Epidermal melanocyte (primary cell): ENCODE data around the gene NCF1.
"Not testable (repeated sequence)": the region's sequence is repeated elsewhere in the genome, so short reads cannot be mapped to it uniquely, and the experiment has no call there.

Experiments used
- DNase-seq: peaks from one replicate; pipeline ENCODE4 v3.0.0; 2011; ENCODE audit warnings: low spot score; ENCODE audit not compliant: insufficient read length

NCF1 gene

DNA sequence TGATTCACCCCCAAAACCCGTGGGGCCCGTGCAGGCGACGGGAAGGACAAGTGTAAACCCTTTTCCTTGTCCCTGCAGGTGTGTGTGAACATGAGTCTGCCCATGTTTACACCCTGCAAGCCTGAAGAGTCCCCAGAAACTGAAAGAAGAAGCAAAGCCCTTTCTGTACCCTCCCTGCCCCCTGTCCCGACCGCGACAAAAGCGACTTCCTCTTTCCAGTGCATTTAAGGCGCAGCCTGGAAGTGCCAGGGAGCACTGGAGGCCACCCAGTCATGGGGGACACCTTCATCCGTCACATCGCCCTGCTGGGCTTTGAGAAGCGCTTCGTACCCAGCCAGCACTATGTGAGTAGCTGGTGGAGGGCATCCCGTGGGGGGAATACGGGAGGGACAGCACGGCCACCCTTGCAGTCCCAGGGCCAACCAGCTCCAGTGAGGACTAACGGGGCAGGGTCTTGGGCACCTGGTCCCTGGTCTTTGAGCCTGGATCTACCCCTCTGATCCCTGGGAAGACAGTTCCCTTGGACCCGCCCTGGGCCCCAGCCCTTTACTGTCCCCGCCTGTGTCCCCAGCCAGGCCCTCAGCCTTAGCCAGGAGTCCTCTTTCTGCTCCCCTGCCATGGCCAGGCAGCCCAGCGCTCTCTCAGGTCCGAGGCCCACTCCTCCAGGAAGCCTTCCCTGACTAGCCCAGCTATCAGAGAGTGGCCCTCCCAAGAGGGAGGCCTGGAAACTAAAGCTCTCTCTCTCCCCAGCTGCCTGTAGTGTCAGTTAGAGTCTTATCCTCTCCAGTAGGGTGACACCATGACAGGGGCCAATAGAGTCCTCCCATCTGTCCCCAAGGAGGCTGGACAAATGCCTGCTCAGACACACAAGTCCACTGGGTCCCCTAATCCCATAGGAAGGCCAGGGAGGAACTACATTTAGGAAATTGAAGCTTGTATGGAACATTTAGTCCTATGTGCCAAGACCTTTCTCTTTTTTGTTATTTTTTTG, at the start of gene NCF1:
TSS of gene NCF1 (plus strand) at position 252 of the 991 bp plus-strand sequence. CDS start at position 273, 21 bp downstream.
- not testable (repeated sequence) for DNase-seq

DNA sequence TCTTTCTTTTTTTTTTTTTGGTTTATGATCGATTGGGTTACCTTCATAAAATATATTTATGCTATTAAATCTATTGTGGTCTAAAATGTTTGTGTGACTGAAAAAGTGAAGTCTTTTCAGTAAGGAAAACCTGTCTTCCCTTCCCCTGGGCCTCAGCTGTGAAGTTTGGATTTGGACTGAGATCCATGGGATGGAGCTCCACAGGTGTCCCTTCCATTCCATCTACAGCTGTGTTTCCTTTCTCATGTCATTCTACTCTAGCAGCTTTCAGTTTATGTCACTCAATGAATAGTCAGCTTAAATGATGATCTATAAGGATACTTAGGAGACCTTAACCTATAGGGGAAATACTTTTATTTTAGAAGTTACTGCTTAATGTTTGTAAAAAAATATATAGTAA, 48.0 kb upstream of the NCF1 start:
- DNase-seq = no peak

DNA sequence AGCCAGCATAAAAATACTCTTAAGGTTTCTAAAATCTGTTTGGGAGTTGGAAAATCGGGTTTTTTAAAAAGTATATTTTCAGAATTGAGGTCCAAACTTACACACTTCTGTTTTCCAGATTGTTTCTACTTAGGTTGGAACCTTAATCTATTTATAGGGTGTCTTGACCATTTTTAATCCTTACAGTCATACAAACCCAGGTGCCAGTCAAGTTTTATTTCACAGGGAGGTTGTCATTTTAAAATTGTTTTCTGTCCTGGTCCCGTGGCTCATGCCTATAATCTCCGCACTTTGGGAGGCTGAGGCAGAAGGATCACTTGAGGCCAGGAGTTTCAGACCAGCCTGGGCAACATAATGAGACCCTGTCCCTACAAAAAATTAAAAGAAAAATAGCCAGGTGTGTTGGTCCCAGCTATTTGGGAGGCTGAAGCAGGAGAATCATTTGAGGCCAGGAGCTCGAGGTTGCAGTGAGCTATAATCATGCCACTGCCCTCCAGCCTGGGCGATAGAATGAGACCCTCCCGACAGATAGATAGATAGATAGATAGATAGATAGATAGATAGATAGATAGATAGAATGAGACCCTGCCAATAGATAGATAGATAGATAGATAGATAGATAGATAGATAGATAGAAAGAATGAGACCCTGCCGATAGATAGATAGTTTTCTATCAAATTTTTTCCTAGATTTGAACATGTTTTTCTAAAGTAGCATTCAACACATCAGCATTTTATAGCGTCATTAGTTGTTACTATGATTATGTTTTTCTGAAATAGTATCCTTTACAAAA, 47.3 kb upstream of the NCF1 start:
- DNase-seq = no peak

DNA sequence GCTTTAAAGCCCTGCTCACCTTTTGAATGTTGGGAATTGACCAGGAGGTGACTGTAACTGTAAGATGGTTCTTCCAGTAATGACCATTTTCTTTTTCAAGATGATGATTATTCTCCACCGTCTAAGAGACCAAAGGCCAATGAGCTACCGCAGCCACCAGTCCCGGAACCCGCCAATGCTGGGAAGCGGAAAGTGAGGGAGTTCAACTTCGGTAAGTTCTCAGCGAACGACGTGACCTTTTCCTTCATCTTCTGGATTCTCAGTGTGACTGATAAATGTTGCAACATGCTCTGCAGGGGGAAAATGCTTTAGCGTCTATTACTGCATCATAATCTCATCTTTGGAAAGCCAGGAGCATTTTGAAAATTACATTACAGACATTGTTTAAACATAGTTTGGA, 45.1 kb upstream of the NCF1 start:
- not testable (repeated sequence) for DNase-seq

DNA sequence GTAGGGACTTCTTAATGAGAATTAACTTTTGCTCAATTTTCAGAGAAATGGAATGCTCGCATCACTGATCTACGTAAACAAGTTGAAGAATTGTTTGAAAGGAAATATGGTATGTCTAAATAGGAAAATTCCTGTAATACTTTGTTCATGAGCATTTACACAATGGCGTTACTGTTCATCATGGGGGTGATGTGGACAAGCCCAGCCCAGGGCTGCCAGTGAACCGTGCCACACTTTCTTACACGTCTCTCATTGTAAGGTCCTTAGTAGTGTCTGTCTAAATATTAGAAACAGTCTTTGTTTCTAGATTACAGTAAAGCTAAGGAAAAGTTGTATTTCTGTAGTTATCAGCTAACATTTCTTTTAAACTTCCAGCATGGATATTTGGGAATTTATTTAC, 43.6 kb upstream of the NCF1 start:
- not testable (repeated sequence) for DNase-seq

DNA sequence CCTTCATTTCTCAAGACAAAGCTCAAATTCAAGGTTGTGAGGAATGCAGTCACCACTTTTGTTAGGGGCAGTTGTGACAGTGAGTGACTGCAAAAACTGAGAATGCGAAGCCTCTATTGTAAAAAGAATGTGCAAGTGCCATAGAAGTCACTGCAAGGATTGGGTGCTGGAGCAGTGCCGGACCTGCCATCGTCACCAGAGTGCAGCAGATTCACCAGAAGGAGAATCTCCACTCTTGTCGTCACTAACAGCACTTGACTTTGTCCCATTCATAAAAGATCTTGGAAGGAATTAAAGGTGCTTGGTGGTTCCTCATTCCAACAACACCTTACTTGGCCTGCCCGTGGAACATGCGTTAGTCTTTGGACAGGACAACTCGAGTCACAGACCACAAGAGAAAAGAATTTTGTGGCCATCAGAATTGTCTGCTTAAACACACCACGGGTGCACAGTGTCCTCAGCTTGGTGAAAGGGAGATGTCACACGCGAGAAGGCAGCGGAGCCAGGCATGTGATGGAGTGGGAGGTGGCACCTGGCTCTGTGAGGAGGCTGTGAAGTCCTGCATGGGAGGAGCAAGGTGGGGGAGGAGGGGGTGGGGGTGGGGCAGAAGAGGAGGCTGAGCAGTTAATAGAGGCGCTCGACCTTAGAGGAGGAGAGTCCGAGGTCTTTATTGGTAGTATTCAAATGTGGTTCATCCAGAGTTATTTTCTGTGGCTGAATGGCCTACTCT, 33.7 kb upstream of the NCF1 start:
- DNase-seq = not testable (repeated sequence)

DNA sequence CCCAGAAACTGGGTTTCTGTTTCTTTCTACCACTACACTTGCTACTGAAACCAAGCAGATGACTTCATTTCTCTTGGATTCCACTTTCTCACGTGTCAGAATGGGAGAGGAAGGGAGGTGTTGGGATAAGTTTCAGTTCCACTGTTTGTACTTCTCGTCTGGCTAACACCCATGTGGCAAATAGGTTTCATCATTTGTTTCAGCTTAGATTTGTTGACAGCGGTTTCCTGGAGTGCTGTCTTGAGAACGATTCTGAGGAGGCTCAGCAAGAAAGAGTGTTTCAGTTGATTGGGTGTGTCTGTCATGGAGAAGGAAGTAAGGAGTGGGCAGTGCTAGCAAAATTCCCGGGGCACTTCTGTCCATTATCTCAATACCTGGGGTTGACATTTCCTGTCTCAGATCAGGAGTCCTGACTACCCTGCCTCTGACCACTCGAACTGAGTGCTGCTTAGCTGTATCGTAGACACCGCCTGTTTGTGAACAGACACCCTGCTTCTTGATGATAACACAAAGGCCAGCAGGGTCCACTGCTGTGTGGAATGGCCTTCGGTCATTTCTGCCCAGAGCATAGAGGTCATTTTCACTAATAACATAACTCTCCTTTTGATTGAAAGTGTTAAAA, 29.8 kb upstream of the NCF1 start:
- not testable (repeated sequence) for DNase-seq

DNA sequence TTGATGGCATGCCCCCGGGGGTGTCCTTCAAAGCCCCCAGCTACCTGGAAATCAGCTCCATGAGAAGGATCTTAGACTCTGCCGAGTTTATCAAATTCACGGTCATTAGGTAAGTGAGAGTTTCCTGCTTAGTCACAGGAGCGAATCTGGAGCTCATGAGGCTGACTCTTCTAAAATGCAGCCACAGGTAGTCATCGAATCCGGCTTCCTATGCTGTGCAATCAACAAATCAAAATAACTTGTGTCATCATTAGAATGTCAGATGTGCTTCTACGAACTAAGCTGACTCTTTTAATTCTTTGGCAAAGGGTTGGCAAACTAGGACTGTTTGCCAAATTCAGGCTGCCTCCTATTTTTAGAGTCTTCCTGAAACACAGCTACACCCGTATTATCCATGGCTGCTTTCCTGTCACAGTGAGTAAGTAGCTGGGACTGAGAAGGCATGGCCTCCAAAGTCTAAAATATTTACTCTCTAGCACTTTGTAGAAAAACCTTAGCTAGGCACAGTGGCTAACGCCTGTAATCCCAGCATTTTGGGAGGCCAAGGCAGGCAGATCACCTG, 19.8 kb upstream of the NCF1 start:
- not testable (repeated sequence) for DNase-seq

DNA sequence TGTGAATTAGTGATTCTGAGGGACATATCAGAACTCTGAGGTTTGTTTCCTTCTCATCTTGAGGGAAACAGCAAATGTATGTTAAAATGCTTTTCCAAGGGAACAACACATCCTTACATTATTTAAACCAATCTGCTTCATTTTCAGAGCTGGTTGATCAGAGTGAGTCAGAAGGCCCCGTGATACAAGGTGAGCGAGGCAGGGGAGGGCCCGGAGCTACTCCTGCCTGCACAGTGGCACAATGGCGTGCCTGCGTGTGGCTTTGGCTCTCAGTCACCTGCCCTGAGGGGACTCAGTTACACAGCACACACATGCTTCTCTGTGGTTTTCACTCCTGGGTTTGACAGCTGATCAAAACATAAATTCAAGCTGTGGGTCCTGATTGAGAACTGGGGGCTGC, 17.1 kb upstream of the NCF1 start:
- not testable (repeated sequence) for DNase-seq

DNA sequence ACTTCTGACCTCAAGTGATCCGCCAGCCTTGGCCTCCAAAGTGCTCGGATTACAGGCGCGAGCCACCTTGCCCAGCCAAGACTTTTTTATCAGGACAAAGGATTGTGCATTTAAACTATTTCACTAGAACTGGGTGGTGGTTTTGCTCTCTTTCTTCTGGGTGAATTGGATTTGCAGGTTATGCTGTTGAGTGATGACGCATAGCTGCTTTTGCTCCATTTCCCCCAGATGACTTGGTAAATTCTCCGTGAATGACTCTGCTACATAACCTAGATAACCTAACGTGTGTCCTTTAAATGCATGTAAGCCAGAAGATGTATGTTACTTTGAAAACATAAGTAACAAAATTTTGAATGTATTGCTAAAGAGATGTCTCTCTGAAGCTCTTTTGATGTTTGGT, 15.5 kb upstream of the NCF1 start:
- DNase-seq = not testable (repeated sequence)

DNA sequence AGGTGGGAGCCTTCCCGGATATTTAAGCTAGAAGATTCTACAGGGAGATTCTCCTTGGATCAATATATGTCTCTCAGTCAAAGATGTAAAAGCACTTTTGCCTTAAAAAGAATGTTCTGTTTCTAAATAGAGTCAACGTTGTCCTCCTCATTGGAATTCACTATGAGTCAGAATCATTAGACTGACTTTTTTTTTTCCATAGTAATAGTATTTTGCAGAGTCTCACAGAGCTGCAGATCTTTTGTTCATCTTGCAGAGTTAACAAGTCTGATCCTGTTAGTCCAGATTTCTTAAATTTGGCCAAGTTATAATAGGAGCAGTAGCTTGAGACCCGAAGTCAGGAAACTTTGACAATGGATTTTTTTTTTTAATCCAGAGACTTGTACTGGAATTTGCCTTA, 14.8 kb upstream of the NCF1 start:
- DNase-seq = not testable (repeated sequence)

DNA sequence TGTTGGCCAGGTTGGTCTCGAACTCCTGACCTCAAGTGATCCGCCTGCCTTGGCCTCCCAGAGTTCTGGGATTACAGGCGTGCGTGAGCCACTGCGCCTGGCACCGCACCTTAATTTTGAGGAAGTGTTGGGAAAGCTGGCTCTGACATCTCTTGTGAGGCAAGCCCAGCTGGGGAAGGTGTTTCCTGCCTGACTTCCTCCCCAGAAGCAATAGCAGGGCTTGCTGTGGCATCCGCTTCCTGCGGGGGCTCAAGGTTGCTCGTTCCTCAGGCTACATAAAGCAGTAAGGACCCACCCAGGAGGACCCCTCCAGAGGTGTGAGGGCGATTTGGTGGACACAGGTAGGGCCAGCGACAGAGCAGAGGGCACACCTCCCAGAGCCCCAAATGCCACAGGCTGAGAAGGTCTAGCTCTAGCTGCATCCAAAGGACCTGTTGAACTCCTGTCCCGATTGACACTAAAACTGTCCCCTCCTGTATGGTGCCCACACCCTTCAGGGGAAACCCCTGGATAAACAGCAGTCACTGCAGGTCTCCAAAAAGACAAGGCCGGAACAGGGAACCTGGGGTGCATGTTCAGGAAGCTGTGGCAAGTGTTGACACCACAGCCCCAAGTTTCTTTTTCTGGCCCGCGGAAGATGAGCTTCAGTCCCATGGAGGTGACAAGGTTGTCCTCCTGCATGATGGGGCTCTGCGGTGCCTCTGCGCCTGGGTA, 8.4 kb upstream of the NCF1 start:
- DNase-seq = not testable (repeated sequence)

DNA sequence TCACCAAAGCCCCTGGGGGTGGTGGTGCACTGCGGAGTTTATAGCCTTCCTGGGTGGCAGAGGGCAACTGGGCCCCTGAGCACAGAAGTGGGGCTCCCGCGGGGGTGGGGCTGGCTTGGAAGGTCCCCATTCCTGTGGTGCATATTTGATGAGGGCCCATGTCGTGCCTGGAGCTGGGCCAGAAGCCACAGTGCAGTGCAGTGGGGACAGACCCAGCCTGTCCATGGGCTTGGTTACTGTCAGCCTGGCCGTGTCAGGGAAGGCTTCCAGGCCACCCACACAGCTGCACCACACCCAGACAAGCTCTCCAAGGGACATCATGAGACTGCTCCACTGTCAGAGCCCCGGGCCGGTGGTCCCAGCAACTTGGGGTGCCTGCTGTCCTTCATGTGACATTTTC, 7.3 kb upstream of the NCF1 start:
- DNase-seq = not testable (repeated sequence)

DNA sequence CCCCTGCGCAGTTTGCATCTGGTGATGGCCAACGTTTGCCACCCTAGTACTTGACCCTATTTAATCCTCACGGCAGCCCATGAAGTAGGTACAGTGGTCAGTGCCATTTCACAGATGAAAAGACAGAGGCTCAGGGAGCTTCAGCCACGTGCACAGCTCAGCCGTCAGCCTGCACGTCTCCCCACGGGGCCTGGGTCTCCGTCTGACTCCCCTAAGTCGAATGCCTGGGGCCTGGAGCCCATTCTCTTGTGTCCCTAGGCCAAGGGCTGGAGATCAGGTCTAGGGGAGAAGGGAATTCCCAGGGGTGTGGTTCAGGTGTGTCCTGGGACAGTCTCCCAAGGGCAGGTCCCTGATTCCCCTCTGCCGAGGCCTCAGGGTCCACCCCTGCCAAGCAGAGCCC, 6.8 kb upstream of the NCF1 start:
- not testable (repeated sequence) for DNase-seq

DNA sequence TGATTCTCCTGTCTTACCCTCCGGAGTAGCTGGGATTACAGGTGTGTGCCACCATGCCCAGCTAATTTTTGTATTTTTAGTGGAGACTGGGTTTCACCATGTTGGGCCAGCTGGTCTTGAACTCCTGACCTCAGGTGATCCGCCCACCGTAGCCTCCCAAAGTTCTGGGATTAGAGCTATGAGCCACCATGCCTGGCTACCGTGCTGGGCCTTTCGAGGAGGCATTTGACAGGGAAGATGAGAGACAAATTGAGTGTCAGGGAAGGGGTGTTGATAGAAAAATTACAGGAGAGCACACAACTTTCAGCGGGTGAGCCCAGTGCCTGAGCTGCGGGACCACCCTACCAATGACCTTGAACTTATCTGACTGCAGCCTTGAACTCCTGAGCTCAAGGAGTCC, 3.7 kb upstream of the NCF1 start:
- DNase-seq = not testable (repeated sequence)

DNA sequence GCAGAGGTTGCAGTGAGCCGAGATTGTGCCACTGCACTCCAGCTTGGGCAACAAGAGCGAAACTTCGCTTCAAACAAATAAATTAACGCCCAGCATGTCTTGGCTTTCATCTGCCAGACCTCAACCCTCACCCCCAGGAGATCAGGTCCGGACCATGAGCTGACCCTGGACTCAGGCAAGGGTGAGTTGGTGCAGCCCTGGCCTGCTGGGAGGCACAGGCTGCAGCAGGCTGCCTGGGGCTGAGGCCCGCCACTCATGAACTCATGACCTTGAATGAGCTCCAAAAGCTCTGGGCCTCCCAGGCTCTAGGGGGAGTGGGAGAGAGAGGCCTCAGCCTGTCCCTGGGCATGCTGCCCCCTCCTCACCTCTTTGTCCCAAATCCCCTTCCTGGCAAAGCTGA, 1.7 kb upstream of the NCF1 start:
- DNase-seq = not testable (repeated sequence)

DNA sequence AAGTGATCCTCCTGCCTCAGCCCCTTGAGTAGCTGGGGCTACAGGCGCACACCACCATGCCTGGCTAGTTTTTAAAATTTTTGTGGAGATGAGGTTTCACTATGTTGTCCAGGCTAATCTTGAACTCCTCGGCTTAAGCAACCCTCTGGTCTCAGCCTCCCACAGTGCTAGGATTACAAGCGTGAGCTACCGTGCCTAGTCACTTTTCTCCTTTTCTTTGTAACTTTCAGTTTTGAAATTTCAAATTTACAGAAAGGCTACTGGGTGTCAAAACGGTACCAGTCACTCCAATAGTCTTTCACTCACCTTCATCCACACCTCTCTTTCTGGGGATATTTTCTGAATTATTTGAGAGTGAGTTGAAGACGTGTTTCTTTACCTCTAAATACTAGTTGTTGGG, 1.3 kb downstream of the NCF1 start:
- DNase-seq = not testable (repeated sequence)

DNA sequence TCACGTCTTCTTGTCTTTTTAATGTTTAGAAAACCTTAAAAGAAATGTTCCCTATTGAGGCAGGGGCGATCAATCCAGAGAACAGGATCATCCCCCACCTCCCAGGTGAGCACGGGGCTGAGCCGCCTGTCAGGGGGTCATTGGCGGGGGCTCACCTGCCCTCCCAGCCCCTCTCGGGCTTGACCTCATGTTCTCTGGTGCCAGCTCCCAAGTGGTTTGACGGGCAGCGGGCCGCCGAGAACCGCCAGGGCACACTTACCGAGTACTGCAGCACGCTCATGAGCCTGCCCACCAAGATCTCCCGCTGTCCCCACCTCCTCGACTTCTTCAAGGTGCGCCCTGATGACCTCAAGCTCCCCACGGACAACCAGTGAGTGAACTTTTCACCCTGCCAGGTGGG, 5.2 kb downstream of the NCF1 start:
- DNase-seq = not testable (repeated sequence)

DNA sequence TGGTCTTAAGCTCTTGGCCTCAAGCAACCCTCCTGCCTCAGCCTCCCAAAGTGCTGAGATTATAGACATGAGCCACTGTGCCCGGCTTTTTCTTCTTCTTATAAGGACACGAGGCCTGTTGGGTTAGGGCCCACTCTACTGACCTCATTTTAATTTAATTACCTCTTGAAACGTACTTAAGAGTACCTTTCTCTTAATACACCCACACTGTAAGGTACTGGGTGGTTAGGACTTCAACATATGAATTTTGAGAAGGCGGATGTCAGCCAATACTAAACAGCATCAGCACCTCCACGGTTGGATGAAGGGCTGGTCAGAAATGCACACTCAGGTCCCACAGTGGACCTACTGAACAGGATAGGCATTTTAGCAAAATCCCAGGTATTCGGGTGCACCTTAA, 7.9 kb downstream of the NCF1 start:
- DNase-seq = not testable (repeated sequence)

DNA sequence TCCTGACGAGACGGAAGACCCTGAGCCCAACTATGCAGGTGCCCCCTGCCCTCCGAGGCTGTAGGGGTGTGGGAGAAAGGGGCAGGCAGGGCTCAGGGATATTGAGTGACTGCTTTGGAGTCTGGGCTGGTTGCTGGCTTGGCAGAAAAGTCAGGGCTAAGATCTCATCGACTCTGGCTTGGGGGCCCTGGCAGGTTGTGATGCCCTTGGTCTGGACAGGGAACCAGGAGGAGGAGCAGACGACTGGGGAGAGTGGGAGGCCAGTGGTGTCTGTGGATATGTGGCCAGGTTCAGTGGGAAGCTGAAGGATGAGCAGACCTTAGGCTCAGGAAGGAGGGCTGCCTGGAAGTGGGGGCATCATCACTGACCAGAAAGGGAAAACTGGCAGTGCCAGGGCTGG, 9.8 kb downstream of the NCF1 start:
- not testable (repeated sequence) for DNase-seq
